Measurements from ENCODE around the gene CCDC74B. TPM values are rescaled to one million over a fixed set of nuclear protein-coding genes. Genes with fewer than 3 reads are reported as not detected.

Gene CCDC74B
- total and polyA plus RNA-seq, 2 of the 8 experiments (the other 6 are each of a cell fraction or from before 2014, with no cell fraction given): 6.4 to 6.7 TPM

GRCh38 chr2:130183512-130184373, 38.8 kb upstream of the CCDC74B start:
- no peak overlapping the region for H2AFZ ChIP-seq (ENCODE audit: low read length)
- H2BK5ac ChIP-seq (ENCODE audit: low read depth, low read length): no peak overlapping the region
- ChIA-PET POLR2A (ENCODE audit: partially characterized antibody) (interaction anchor here (1.6 kb wide), 1 partner anchor 10 kb away, joined by 3 read pairs; no protein-coding TSS in a partner anchor), CTCF (ENCODE audit: partially characterized antibody) (interaction anchor here (3.9 kb wide), 1 partner anchor 150 kb away, joined by 28 read pairs; no protein-coding TSS in a partner anchor)
- peak overlapping the region in 3 of 4 experiments; percentile 43 to 98 (median 44); a peak in 4 of 8 replicates for H3K4me3 ChIP-seq (ENCODE audit: extremely low read depth in 1 of 4, insufficient read depth in 2 of 4, low read depth in 3 of 4, low read length in 4 of 4)
- no peak for DNase-seq (ENCODE audit: low read depth in 1 of 2, low spot score in 2 of 2)
- H3K56ac ChIP-seq (replicated peaks; ENCODE audit: insufficient read length, low read depth, low read length): no peak overlapping the region
- no peak overlapping the region for H2BK20ac ChIP-seq (ENCODE audit: low read length)
- no peak overlapping the region for H3K23ac ChIP-seq (ENCODE audit: insufficient read length)
- no peak overlapping the region for H4K91ac ChIP-seq (replicated peaks; ENCODE audit: insufficient read length, low read length)
- no peak overlapping the region for H2AK5ac ChIP-seq (ENCODE audit: low read depth, low read length)
- no peaks in the 10 kb centered on the region for H3K9me3 ChIP-seq (ENCODE audit: insufficient read depth in 2 of 2, low read depth in 1 of 2, low read length in 1 of 2)
- H3K4me2 ChIP-seq (ENCODE audit: insufficient read depth in 1 of 2, low read depth in 2 of 2, low read length in 2 of 2): peak overlapping the region; percentile 80 to 84; a peak in 2 of 4 replicates
- H3K79me1 ChIP-seq (ENCODE audit: low read depth, low read length): peaks cover 2% of the 10 kb centered on the region; the same call in 1 of the 2 replicates
- H4K8ac ChIP-seq (ENCODE audit: extremely low read depth, insufficient read depth, low read length): no peak overlapping the region; the same call in 1 of the 2 replicates
- no peak overlapping the region for H2BK120ac ChIP-seq (replicated peaks; ENCODE audit: low read depth, low read length)
- H2BK15ac ChIP-seq (ENCODE audit: low read length): no peak overlapping the region
- no peak overlapping the region for H3K18ac ChIP-seq (ENCODE audit: extremely low read depth, low read length)
- H3K23me2 ChIP-seq (ENCODE audit: low read depth, low read length): peaks cover 2% of the 10 kb centered on the region; the same call in 1 of the 2 replicates
- H3K14ac ChIP-seq (ENCODE audit: insufficient read length): no peak overlapping the region
- no peak overlapping the region for H3K4ac ChIP-seq (replicated peaks; ENCODE audit: insufficient read length, low read depth, low read length)
- peaks cover 14 to 29% of the 10 kb centered on the region in 2 experiments for H3K79me2 ChIP-seq (ENCODE audit: control insufficient read depth in 1 of 2, insufficient read depth in 2 of 2, low read length in 2 of 2)
- H3K36me3 ChIP-seq (ENCODE audit: control insufficient read depth in 2 of 4, insufficient read depth in 4 of 4, low read length in 3 of 4): peaks cover 0 to 4% (median 0%) of the 10 kb centered on the region in 4 experiments; a peak in 1 of 8 replicates
- WGBS, 2 experiments (ENCODE audit: extremely low coverage in 1 of 2, insufficient coverage in 1 of 2, insufficient read length in 1 of 2, insufficient replicate concordance in 2 of 2, low coverage in 1 of 2, low lambda C conversion rate in 2 of 2, missing lambda C conversion rate in 1 of 2): 90% methylated on average over 22 of the region's 26 CpGs; no CpG with 5 or more reads in 1 of the 2 experiments
- H3K4me1 ChIP-seq (replicated peaks in 1 of 4; ENCODE audit: control insufficient read depth in 3 of 4, insufficient read depth in 4 of 4, low read length in 3 of 4): peaks cover 0 to 7% (median 3%) of the 10 kb centered on the region in 4 experiments; a peak in 4 of 7 replicates
- H4K20me1 ChIP-seq (replicated peaks in 1 of 2; ENCODE audit: control insufficient read depth in 1 of 2, insufficient read depth in 2 of 2, low read length in 2 of 2): no peaks in the 10 kb centered on the region
- H2BK12ac ChIP-seq (ENCODE audit: low read depth, low read length): no peak overlapping the region
- FAIRE-seq: no peak
- H3K27me3 ChIP-seq (replicated peaks in 1 of 4; ENCODE audit: control insufficient read depth in 3 of 4, extremely low read depth in 1 of 4, insufficient read depth in 3 of 4, low read length in 3 of 4): no peaks in the 10 kb centered on the region
- no peak overlapping the region for H4K5ac ChIP-seq (ENCODE audit: insufficient read length, low read depth, low read length)
- no peak overlapping the region for H3K27ac ChIP-seq (ENCODE audit: low read depth, low read length)
- no peak overlapping the region for H3K9ac ChIP-seq (replicated peaks in 1 of 4; ENCODE audit: extremely low read depth in 1 of 4, low read depth in 3 of 4, low read length in 3 of 4)
- TF ChIP-seq CTCF (IDR thresholded peaks at IDR 0.05; ENCODE audit: control extremely low read depth in 1 of 3, insufficient read depth in 1 of 3, low read depth in 1 of 3, low read length in 3 of 3) (no peak), JUND (IDR thresholded peaks at IDR 0.05; ENCODE audit: low read length) (no peak), TAF1 (IDR thresholded peaks at IDR 0.05; ENCODE audit: low read depth, low read length) (no peak), USF2 (IDR thresholded peaks at IDR 0.05; ENCODE audit: low read length) (no peak), SIRT6 (IDR thresholded peaks at IDR 0.05; ENCODE audit: low read length) (no peak)

Measured in H1 (cell line).